HCT116 (cell line): ENCODE data around the gene TMEM141. TPM values are rescaled to one million over a fixed set of nuclear protein-coding genes. Genes with fewer than 3 reads are reported as not detected.

Source experiments
- ATAC-seq: fragments of 200-7000 bp; cut with Tn5 transposase; 2 replicates; pipeline ENCODE4 v1.9.1; 2020; ENCODE audit warnings: mild to moderate bottlenecking, moderate library complexity
- BruUV-seq: library from RNA; stranded (reverse); fragments of 400-500 nt; replicated peaks from 2 replicates; lab custom pipeline; 2021; lab: Mats Ljungman, UMichigan
- CTCF ChIA-PET: fragments of 300-600 bp; sonication (Branson Sonifier 250); formaldehyde crosslinking; loops from one replicate; lab custom pipeline; 2021; ENCODE audit warnings: antibody characterized with exemption; lab: Charles Lee
- POLR2A ChIA-PET: fragments of 300-600, 350-600 bp; sonication (Branson Sonifier 250); formaldehyde crosslinking; loops from one replicate; lab custom pipeline; 2021; ENCODE audit warnings: antibody characterized with exemption; lab: Charles Lee
- RAD21 ChIA-PET, 2 experiments: fragments of 300-600 bp; sonication (Branson Sonifier 250); formaldehyde crosslinking; loops; one replicate each; lab custom pipeline; 2023; ENCODE audit warnings: low total read pairs in 2 of 2; ENCODE audit not compliant: uncharacterized antibody in 2 of 2, unreplicated experiment in 2 of 2, low non-redundant PET in 1 of 2; lab: Charles Lee
- DNase-seq: peaks from one replicate; pipeline ENCODE4 v3.0.0-alpha.2; 2010; ENCODE audit warnings: low read depth, low spot score
- H2AFZ ChIP-seq: fragments of 200-600 bp; shearing (Covaris generic), sonication (generic); 2 replicates; pipeline ENCODE4 v1.6.1; 2017; ENCODE audit warnings: low read depth, mixed run types, mixed read lengths, antibody characterized with exemption, low read length; ENCODE audit not compliant: poor library complexity, severe bottlenecking
- H3K27ac ChIP-seq: 2 replicates; pipeline ENCODE4 v1.5.1; 2012; ENCODE audit warnings: low read depth, low read length
- H3K27me3 ChIP-seq: fragments of 200-600 bp; sonication (generic); 2 replicates; pipeline ENCODE4 v1.6.1; 2016; ENCODE audit warnings: mixed run types, low read length, mixed read lengths; ENCODE audit not compliant: insufficient read depth
- H3K36me3 ChIP-seq, 2 experiments: fragments of 200-500 bp in 1 of 2; fragments of 200-600 bp in 1 of 2; sonication (Bioruptor generic) in 1 of 2; sonication (generic) in 1 of 2; 2 replicates each; pipeline versions ENCODE4 v1.5.1 to v1.6.1; 2014 to 2016; ENCODE audit warnings: low read length in 2 of 2, inconsistent platforms in 1 of 2, mixed read lengths in 1 of 2, mixed run types in 1 of 2; ENCODE audit not compliant: insufficient read depth in 2 of 2, control insufficient read depth in 1 of 2
- H3K4me1 ChIP-seq, 2 experiments: fragments of 200-600 bp in 1 of 2; sonication (generic) in 1 of 2; 2 replicates each; pipeline versions ENCODE4 v1.5.1 to v1.6.1; 2012 to 2017; ENCODE audit warnings: low read length in 2 of 2, inconsistent platforms in 1 of 2, mild to moderate bottlenecking in 1 of 2, mixed read lengths in 1 of 2, mixed run types in 1 of 2, moderate library complexity in 1 of 2; ENCODE audit not compliant: insufficient read depth in 2 of 2, control insufficient read depth in 1 of 2
- H3K4me2 ChIP-seq: fragments of 200-600 bp; sonication (generic); 2 replicates; pipeline ENCODE4 v1.6.1; 2017; ENCODE audit warnings: mixed run types, low read length, mixed read lengths
- H3K4me3 ChIP-seq, 2 experiments: fragments of 200-600 bp in 1 of 2; sonication (generic) in 1 of 2; replicated peaks in 1 of 2; 2 replicates each; pipeline ENCODE4 v1.5.1; 2011 to 2016; ENCODE audit warnings: low read length in 2 of 2, control low read depth in 1 of 2, low read depth in 1 of 2, mild to moderate bottlenecking in 1 of 2, mixed read lengths in 1 of 2, mixed run types in 1 of 2
- H3K79me2 ChIP-seq: fragments of 200-600 bp; sonication (generic); 2 replicates; pipeline ENCODE4 v1.6.1; 2017; ENCODE audit warnings: mild to moderate bottlenecking, mixed run types, low read length, moderate library complexity, mixed read lengths; ENCODE audit not compliant: insufficient read depth
- H3K9ac ChIP-seq: fragments of 200-600 bp; sonication (generic); 2 replicates; pipeline ENCODE4 v1.6.1; 2016; ENCODE audit warnings: low read length, mixed read lengths
- H3K9me2 ChIP-seq: fragments of 200-600 bp; sonication (generic), shearing (Covaris generic); 2 replicates; pipeline ENCODE4 v1.6.1; 2017; ENCODE audit warnings: mixed run types, mild to moderate bottlenecking, moderate library complexity; ENCODE audit not compliant: insufficient read depth
- H3K9me3 ChIP-seq, 2 experiments: fragments of 200-500 bp in 1 of 2; fragments of 200-600 bp in 1 of 2; sonication (Bioruptor generic) in 1 of 2; sonication (generic) in 1 of 2; 2 replicates each; pipeline ENCODE4 v1.6.1; 2014 to 2017; ENCODE audit warnings: low read length in 2 of 2, mixed read lengths in 2 of 2, inconsistent platforms in 1 of 2, low read depth in 1 of 2, mild to moderate bottlenecking in 1 of 2, mixed run types in 1 of 2, moderate library complexity in 1 of 2; ENCODE audit not compliant: control insufficient read depth in 1 of 2, insufficient read depth in 1 of 2
- H4K20me1 ChIP-seq: fragments of 200-600 bp; sonication (generic), shearing (Covaris generic); 2 replicates; pipeline ENCODE4 v1.6.1; 2017; ENCODE audit warnings: mixed run types, mild to moderate bottlenecking, moderate library complexity; ENCODE audit not compliant: insufficient read depth
- CEBPB ChIP-seq: IDR thresholded peaks from 2 replicates; pipeline ENCODE4 v1.6.1; 2012; ENCODE audit warnings: low read depth
- EGR1 ChIP-seq: IDR thresholded peaks from 2 replicates; pipeline ENCODE4 v1.6.1; 2012; ENCODE audit warnings: low read depth
- ELF1 ChIP-seq: IDR thresholded peaks from 2 replicates; pipeline ENCODE4 v1.6.1; 2012; ENCODE audit warnings: low read depth, borderline replicate concordance
- EZH2phosphoT487 ChIP-seq: fragments of 200-600 bp; IDR thresholded peaks from 2 replicates; pipeline ENCODE4 v1.6.1; 2018; ENCODE audit warnings: antibody characterized with exemption, borderline replicate concordance
- TCF7L2 ChIP-seq: IDR thresholded peaks from 2 replicates; pipeline ENCODE4 v1.7.0; 2011; ENCODE audit warnings: borderline replicate concordance, inconsistent platforms; ENCODE audit not compliant: insufficient read depth, insufficient read length; ENCODE audit errors: extremely low read depth
- YY1 ChIP-seq: IDR thresholded peaks from 2 replicates; pipeline ENCODE4 v1.6.1; 2011; ENCODE audit warnings: low read length, low read depth, moderate library complexity, mild to moderate bottlenecking; ENCODE audit not compliant: insufficient replicate concordance; ENCODE audit errors: extremely low read depth
- ZNF274 ChIP-seq: fragments of 200-500 bp; sonication (Bioruptor generic); IDR thresholded peaks from 2 replicates; pipeline ENCODE4 v1.6.1; 2014; ENCODE audit warnings: mild to moderate bottlenecking, low read depth, low read length, inconsistent platforms
- intact Hi-C: fragments of 100-400 bp; cut with micrococcal nuclease; formaldehyde crosslinking; loops from 2 replicates; pipeline ENCODE4 v1.10.0; 2022
- total RNA-seq: library from RNA; stranded (reverse); gene quantifications from one replicate; pipeline ENCODE4 v1.2.1, GENCODE V29; 2021; ENCODE audit not compliant: unreplicated experiment
- TF ChIP-seq, protein P1 (sequence below): IDR thresholded peaks from 2 replicates; pipeline ENCODE4 v1.6.1; 2011; ENCODE audit warnings: mild to moderate bottlenecking, low read length, moderate library complexity; ENCODE audit not compliant: insufficient replicate concordance; ENCODE audit errors: extremely low read depth

The TMEM141 gene
- total RNA-seq, 1 experiment from 2014 or later = 73.6 TPM

DNA sequence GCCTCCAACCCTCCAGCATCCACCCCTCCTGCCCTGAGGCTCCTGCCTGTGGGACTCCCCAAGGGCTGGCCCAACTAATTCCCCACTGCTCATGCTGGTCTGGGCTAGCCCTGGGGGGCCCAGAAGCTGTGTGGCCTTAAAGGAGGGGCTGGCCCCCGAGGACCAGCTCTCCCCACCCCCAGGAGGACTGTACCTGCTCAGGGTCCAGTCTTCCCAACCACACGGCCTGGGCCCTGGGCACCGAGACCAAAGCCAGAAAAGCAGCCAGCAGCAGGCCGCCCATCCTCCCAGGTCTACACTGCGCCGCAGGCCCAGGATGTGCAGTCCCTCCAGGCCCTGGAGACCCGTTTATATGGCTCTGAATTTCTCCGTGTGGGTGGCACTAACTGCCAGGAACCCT is 42.9 kb upstream of the TMEM141 start, which contains the start of gene LCN6:
Gene LCN6 (minus strand): TSS at position 325 of the 400 bp plus-strand sequence. CDS start 42 bp downstream, at position 283.
- no peaks in the 10 kb centered on the region for H3K27me3 ChIP-seq
- no peaks in the 10 kb centered on the region for H4K20me1 ChIP-seq
- no peak within 1 kb of the TSS for H3K4me3 ChIP-seq
- H2AFZ ChIP-seq = no peak within 1 kb of the TSS
- CTCF ChIA-PET = no interaction called here
- POLR2A ChIA-PET = no interaction called here
- H3K9ac ChIP-seq = no peak within 1 kb of the TSS
- intact Hi-C loops = no loop called here
- H3K36me3 ChIP-seq = no peaks in the 10 kb centered on the region
- no TSS peak for BruUV-seq
- DNase-seq = no peak
- H3K9me3 ChIP-seq = peaks cover 4 to 12% of the 10 kb centered on the region in 2 experiments; a peak in 3 of 4 replicates
- H3K9me2 ChIP-seq = no peaks in the 10 kb centered on the region
- RAD21 ChIA-PET = no interaction called here
- TF ChIP-seq, protein P1, sequence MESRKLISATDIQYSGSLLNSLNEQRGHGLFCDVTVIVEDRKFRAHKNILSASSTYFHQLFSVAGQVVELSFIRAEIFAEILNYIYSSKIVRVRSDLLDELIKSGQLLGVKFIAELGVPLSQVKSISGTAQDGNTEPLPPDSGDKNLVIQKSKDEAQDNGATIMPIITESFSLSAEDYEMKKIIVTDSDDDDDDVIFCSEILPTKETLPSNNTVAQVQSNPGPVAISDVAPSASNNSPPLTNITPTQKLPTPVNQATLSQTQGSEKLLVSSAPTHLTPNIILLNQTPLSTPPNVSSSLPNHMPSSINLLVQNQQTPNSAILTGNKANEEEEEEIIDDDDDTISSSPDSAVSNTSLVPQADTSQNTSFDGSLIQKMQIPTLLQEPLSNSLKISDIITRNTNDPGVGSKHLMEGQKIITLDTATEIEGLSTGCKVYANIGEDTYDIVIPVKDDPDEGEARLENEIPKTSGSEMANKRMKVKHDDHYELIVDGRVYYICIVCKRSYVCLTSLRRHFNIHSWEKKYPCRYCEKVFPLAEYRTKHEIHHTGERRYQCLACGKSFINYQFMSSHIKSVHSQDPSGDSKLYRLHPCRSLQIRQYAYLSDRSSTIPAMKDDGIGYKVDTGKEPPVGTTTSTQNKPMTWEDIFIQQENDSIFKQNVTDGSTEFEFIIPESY = no peak
- TF ChIP-seq TCF7L2 (no peak), CEBPB (no peak), YY1 (no peak), EGR1 (no peak), ELF1 (no peak), ZNF274 (no peak), EZH2phosphoT487 (no peak)
- no peaks in the 10 kb centered on the region for H3K4me1 ChIP-seq
- H3K79me2 ChIP-seq = no peaks in the 10 kb centered on the region
- ATAC-seq = no peak
- no peak within 1 kb of the TSS for H3K27ac ChIP-seq
- no peak within 1 kb of the TSS for H3K4me2 ChIP-seq
